ENCODE results near the gene FAM234B. TPM values are rescaled to one million over a fixed set of nuclear protein-coding genes. Genes with fewer than 3 reads are reported as not detected.

FAM234B gene
- total RNA-seq, 4 donors from 2014 or later, result 15.7 to 23.2 (median 19.3) TPM

- TF ChIP-seq CTCF (IDR thresholded peaks at IDR 0.05) (no peak), POLR2A (IDR thresholded peaks at IDR 0.05) (no peak)
- Histone ChIP-seq H3K36me3 (no peaks in the 10 kb centered on the region), H3K27me3 (no peaks in the 10 kb centered on the region), H3K4me3 (replicated peaks in 1 of 3) (no peak overlapping the region), H3K27ac (no peak overlapping the region), H3K4me1 (peaks cover 4 to 6% of the 10 kb centered on the region in 2 donors), H3K9me3 (no peaks in the 10 kb centered on the region)
- WGBS, 2 donors, result 85 to 94% methylated on average over 6 of the region's 6 CpGs
- DNase-seq, result no peak
- intact Hi-C loops (cut with DNase I), result no loop called here
These were observed 68.8 kb downstream of the FAM234B start for GRCh38 chr12:13112968-13113367.

GRCh38 chr12:13114251-13115052 lies 70.3 kb downstream of the FAM234B start:
- Histone ChIP-seq H3K4me3 (replicated peaks in 1 of 3) (no peak overlapping the region), H3K27me3 (no peaks in the 10 kb centered on the region), H3K9me3 (no peaks in the 10 kb centered on the region), H3K27ac (peak overlapping the region; percentile 55 to 78 (median 61)), H3K4me1 (peaks cover 4 to 6% of the 10 kb centered on the region in 2 donors), H3K36me3 (no peaks in the 10 kb centered on the region)
- DNase-seq, result peak; percentile 69 to 77
- no peak for TF ChIP-seq POLR2A (IDR thresholded peaks at IDR 0.05)
- TF ChIP-seq CTCF (IDR thresholded peaks at IDR 0.05), result no peak
- intact Hi-C loops (cut with DNase I), result no loop called here
- WGBS, 2 donors, result 37 to 45% methylated on average over 15 of the region's 15 CpGs

GRCh38 chr12:13116259-13116658 lies 72.1 kb downstream of the FAM234B start:
- no peaks in the 10 kb centered on the region for H3K36me3 ChIP-seq
- peaks cover 4 to 6% of the 10 kb centered on the region in 2 donors for H3K4me1 ChIP-seq
- DNase-seq, result peak in 1 of 2 donors; percentile 36
- WGBS, 2 donors, result 89 to 93% methylated on average over 7 of the region's 7 CpGs
- intact Hi-C loops (cut with DNase I), result no loop called here
- TF ChIP-seq POLR2A (IDR thresholded peaks at IDR 0.05) (no peak), CTCF (IDR thresholded peaks at IDR 0.05) (no peak)
- no peaks in the 10 kb centered on the region for H3K27me3 ChIP-seq
- no peak overlapping the region for H3K27ac ChIP-seq
- H3K9me3 ChIP-seq, result no peaks in the 10 kb centered on the region
- H3K4me3 ChIP-seq (replicated peaks in 1 of 3), result no peak overlapping the region

- H3K4me1 ChIP-seq, result peaks cover 4 to 6% of the 10 kb centered on the region in 2 donors
- H3K36me3 ChIP-seq, result no peaks in the 10 kb centered on the region
- WGBS, 2 donors, result 79 to 82% methylated on average over 6 of the region's 6 CpGs
- intact Hi-C loops (cut with DNase I), result no loop called here
- TF ChIP-seq CTCF (IDR thresholded peaks at IDR 0.05) (no peak), POLR2A (IDR thresholded peaks at IDR 0.05) (no peak)
- DNase-seq, result no peak
- H3K27me3 ChIP-seq, result no peaks in the 10 kb centered on the region
- H3K9me3 ChIP-seq, result no peaks in the 10 kb centered on the region
- no peak overlapping the region for H3K27ac ChIP-seq
- no peak overlapping the region for H3K4me3 ChIP-seq (replicated peaks in 1 of 3)
These were observed 72.8 kb downstream of the FAM234B start for GRCh38 chr12:13117029-13117428.

GRCh38 chr12:13119826-13120225 lies 75.6 kb downstream of the FAM234B start:
- no peak overlapping the region for H3K4me3 ChIP-seq (replicated peaks in 1 of 3)
- peaks cover under 1 to 14% of the 10 kb centered on the region in 2 donors for H3K4me1 ChIP-seq
- DNase-seq, result no peak
- no peaks in the 10 kb centered on the region for H3K27me3 ChIP-seq
- TF ChIP-seq POLR2A (IDR thresholded peaks at IDR 0.05) (no peak), CTCF (IDR thresholded peaks at IDR 0.05) (no peak)
- H3K27ac ChIP-seq, result no peak overlapping the region
- 94 to 95% methylated on average over 2 of the region's 2 CpGs for WGBS, 2 donors
- H3K36me3 ChIP-seq, result no peaks in the 10 kb centered on the region
- H3K9me3 ChIP-seq, result no peaks in the 10 kb centered on the region
- intact Hi-C loops (cut with DNase I), result no loop called here
